Adrenal gland (tissue), 12 donors: Measurements from ENCODE around the gene TRIO. TPM values are rescaled to one million over a fixed set of nuclear protein-coding genes. Genes with fewer than 3 reads are reported as not detected.

Source experiments
- DNase-seq, 7 donors: peaks; one replicate each; pipeline ENCODE4 v3.0.0-alpha.2; 2019 to 2020
- H3K27ac ChIP-seq, 5 donors: fragments of 200-600 bp; sonication (generic) in 4 of 5; 1 replicate in 3 of 5; 2 replicates in 2 of 5; pipeline versions ENCODE4 v1.5.1 to v1.8.0; 2016 to 2020; ENCODE audit warnings: mild to moderate bottlenecking in 1 of 5
- H3K27me3 ChIP-seq: fragments of 200-600 bp; 2 replicates; pipeline ENCODE4 v1.8.0; 2021
- H3K36me3 ChIP-seq, 2 donors: fragments of 200-600 bp; replicated peaks in 1 of 2; 1 replicate in 1 of 2; 2 replicates in 1 of 2; pipeline versions ENCODE4 v1.5.1 to v1.8.0; 2018 to 2022
- H3K4me1 ChIP-seq, 2 donors: fragments of 200-600 bp; replicated peaks in 1 of 2; 1 replicate in 1 of 2; 2 replicates in 1 of 2; pipeline versions ENCODE4 v1.5.1 to v1.8.0; 2018 to 2021
- H3K4me3 ChIP-seq, 4 donors: fragments of 200-600 bp; sonication (generic) in 3 of 4; one replicate each; pipeline ENCODE4 v1.5.1; 2016 to 2018
- H3K9me3 ChIP-seq, 3 donors: fragments of 200-600 bp; sonication (generic) in 1 of 3; replicated peaks in 1 of 3; 1 replicate in 2 of 3; 2 replicates in 1 of 3; pipeline versions ENCODE4 v1.5.1 to v1.8.0; 2016 to 2021
- POLR2A ChIP-seq, 2 donors: fragments of 450-650 bp; IDR thresholded peaks; one replicate each; pipeline ENCODE4 v1.6.1; 2017; ENCODE audit warnings: antibody characterized with exemption in 2 of 2, mild to moderate bottlenecking in 2 of 2, moderate library complexity in 1 of 2
- WGBS, 4 donors: extraction: QIAGEN DNeasy Blood & Tissue Kit in 2 of 4; methylation state at CpG; one replicate each; pipeline versions ENCODE4 v1.1.5 to v1.1.7; 2013 to 2017; 5-methylcytosine and 5-hydroxymethylcytosine counted together
- intact Hi-C, 2 donors: fragments of 100-400 bp; cut with DNase I; formaldehyde crosslinking; loops; one replicate each; pipeline versions ENCODE4 v1.14.1 to v1.15.0; 2022 to 2023
- polyA plus RNA-seq, 3 donors: library from polyadenylated mRNA; stranded (reverse); fragments of 200-250 nt in 2 of 3; fragments of 350-450 nt in 1 of 3; fragmentation: Illumina TruSeq in 1 of 3; extraction: RNeasy Lipid Tissue Mini Kit (QIAGEN cat#74804) in 1 of 3; gene quantifications; one replicate each; pipeline ENCODE4 v1.2.3, GENCODE V29; 2013 to 2014
- total RNA-seq, 9 donors: library from RNA; depleted of rRNA in 4 of 9; stranded (reverse); fragments of >200 nt in 4 of 9; fragments of 120-200 nt in 1 of 9; fragmentation: NEBNext Ultra II Directional in 1 of 9; extraction: Animal tissue kit (Norgen Biotek cat#: 25700) in 1 of 9; gene quantifications; one replicate each; pipeline versions ENCODE4 v1.1.0 to v1.2.4, GENCODE V29; 2013 to 2023
- TF ChIP-seq, protein P1 (sequence below), 6 experiments: fragments of 450-650 bp in 4 of 6; fragments of 200-600 bp in 2 of 6; sonication (generic) in 1 of 6; IDR thresholded peaks; 1 replicate in 5 of 6; 2 replicates in 1 of 6; pipeline versions ENCODE4 v1.5.1 to v1.8.0; 2016 to 2021; ENCODE audit warnings: antibody characterized with exemption in 6 of 6, mild to moderate bottlenecking in 2 of 6, moderate library complexity in 1 of 6
- donor health status: healthy with polysubstance abuse.
- donor health status: Bipolar disorder and iron deficiency.
- donor health status: DM: yes; HTN: yes; CAD: no.
- donor health status: DM: no; HTN: no; CAD: no.
- donor health status: DM: no; HTN: no; CAD: no.
- donor health status: DM: yes; HTN: yes; CAD: no.

TRIO gene
- total and polyA plus RNA-seq, 12 donors = 27.3 to 109 (median 72.4) TPM

DNA sequence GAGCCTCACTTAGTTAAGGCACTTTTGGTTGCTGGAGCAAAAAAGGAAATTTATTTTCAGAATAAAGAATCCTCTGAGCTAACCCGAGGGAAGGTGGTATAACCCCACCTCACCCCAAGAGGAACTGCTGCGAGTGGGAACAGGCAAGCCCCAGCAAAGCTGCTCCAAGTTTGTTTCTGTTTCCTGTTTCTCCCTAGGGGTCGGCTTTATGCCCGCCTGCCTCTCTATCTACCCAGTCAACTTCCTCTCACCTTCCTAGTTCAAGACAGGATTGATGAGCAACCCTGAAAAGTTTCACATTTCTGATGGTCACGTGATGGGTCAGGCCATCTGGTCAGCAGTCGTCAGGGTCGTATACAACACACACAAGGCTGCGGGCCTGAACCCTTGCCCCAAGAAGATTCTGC, 31.1 kb downstream of the TRIO start:
- DNase-seq = no peak
- H3K4me3 ChIP-seq = no peak overlapping the region
- TF ChIP-seq, protein P1, sequence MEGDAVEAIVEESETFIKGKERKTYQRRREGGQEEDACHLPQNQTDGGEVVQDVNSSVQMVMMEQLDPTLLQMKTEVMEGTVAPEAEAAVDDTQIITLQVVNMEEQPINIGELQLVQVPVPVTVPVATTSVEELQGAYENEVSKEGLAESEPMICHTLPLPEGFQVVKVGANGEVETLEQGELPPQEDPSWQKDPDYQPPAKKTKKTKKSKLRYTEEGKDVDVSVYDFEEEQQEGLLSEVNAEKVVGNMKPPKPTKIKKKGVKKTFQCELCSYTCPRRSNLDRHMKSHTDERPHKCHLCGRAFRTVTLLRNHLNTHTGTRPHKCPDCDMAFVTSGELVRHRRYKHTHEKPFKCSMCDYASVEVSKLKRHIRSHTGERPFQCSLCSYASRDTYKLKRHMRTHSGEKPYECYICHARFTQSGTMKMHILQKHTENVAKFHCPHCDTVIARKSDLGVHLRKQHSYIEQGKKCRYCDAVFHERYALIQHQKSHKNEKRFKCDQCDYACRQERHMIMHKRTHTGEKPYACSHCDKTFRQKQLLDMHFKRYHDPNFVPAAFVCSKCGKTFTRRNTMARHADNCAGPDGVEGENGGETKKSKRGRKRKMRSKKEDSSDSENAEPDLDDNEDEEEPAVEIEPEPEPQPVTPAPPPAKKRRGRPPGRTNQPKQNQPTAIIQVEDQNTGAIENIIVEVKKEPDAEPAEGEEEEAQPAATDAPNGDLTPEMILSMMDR (IDR thresholded peaks at IDR 0.05) = no peak
- no peak for TF ChIP-seq POLR2A (IDR thresholded peaks at IDR 0.05)
- H3K27ac ChIP-seq = peak overlapping the region in 1 of 5 donors; percentile 7
- WGBS, 4 donors = 29 to 45% (median 41%) methylated on average over 8 of the region's 8 CpGs
- intact Hi-C loops = no loop called here
- H3K9me3 ChIP-seq = no peaks in the 10 kb centered on the region
- H3K4me1 ChIP-seq = peaks cover 2 to 48% of the 10 kb centered on the region in 2 donors
- no peaks in the 10 kb centered on the region for H3K27me3 ChIP-seq
- H3K36me3 ChIP-seq = no peaks in the 10 kb centered on the region

DNA sequence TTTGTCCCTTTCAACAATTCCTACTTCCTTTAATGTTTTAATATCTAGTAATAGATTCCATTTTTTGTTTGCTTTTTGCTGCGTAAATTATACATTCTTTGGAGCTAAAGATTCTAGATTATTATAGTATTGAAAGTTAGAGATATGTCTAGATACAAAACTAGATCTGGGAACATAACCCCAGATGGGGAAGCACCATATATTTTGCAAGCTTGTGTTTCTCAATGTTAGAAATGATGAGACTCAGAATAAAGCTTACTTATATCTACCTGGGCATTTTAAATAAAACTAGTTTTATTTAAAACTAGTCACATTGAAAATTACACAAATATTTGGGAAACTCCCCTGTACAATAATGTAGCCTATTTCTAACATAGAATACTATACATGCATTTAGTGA, 32.2 kb downstream of the TRIO start:
- H3K27me3 ChIP-seq = no peaks in the 10 kb centered on the region
- TF ChIP-seq, protein P1 (IDR thresholded peaks at IDR 0.05) = no peak
- no peak for TF ChIP-seq POLR2A (IDR thresholded peaks at IDR 0.05)
- no peaks in the 10 kb centered on the region for H3K36me3 ChIP-seq
- 92 to 94% (median 94%) methylated on average over 1 of the region's 1 CpG for WGBS, 4 donors
- H3K4me1 ChIP-seq = peaks cover 6 to 52% of the 10 kb centered on the region in 2 donors
- intact Hi-C loops = no loop called here
- no peak overlapping the region for H3K27ac ChIP-seq
- DNase-seq = no peak
- no peak overlapping the region for H3K4me3 ChIP-seq
- no peaks in the 10 kb centered on the region for H3K9me3 ChIP-seq

DNA sequence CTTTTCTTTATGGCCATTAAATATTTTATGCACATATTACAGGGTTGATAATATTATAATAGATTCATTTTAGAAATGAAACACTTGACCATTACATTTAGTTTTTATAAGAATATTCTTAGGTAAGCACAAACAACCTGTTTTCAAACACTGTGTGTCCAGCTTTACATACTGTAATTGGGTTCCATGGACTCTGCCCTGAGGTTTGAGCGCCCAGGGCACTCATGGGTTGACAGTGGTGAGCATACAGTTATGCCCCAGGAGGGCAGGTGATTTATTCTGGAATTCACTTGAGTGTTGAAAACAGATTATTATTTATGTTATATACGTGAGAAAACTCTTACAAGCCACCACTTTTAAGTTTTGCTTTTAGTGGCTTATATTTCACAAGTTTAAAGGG, 33.7 kb downstream of the TRIO start:
- WGBS, 4 donors = 86 to 93% (median 90%) methylated on average over 2 of the region's 2 CpGs
- H3K4me3 ChIP-seq = no peak overlapping the region
- TF ChIP-seq, protein P1 (IDR thresholded peaks at IDR 0.05) = no peak
- no peak for TF ChIP-seq POLR2A (IDR thresholded peaks at IDR 0.05)
- intact Hi-C loops = no loop called here
- no peak for DNase-seq
- no peak overlapping the region for H3K27ac ChIP-seq
- no peaks in the 10 kb centered on the region for H3K9me3 ChIP-seq
- H3K36me3 ChIP-seq = no peaks in the 10 kb centered on the region
- peaks cover 6 to 41% of the 10 kb centered on the region in 2 donors for H3K4me1 ChIP-seq
- H3K27me3 ChIP-seq = no peaks in the 10 kb centered on the region

DNA sequence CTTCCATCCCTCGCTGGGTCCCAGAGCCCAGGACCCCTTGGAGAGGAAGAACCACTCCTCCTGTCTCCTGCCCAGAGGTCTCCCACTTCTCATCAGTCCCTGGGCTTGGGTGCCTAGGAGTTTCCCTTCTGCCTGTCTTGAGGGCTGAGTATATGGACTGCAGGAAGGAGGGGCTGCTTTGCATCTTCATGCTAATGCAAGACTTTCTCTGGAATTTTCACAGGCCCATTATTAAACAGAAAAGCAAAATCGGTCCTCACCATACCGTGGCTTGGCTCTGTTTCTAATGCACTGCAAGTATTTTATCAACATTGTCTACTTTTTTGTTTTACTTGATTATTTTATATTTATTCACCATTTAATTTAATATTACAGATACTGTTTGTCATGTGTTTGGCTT, 34.5 kb downstream of the TRIO start:
- Histone ChIP-seq H3K27ac (no peak overlapping the region), H3K4me1 (peaks cover 6 to 36% of the 10 kb centered on the region in 2 donors), H3K36me3 (no peaks in the 10 kb centered on the region), H3K27me3 (no peaks in the 10 kb centered on the region), H3K4me3 (no peak overlapping the region), H3K9me3 (no peaks in the 10 kb centered on the region)
- WGBS, 4 donors = 86 to 93% (median 90%) methylated on average over 3 of the region's 3 CpGs
- TF ChIP-seq POLR2A (IDR thresholded peaks at IDR 0.05) = no peak
- TF ChIP-seq, protein P1 (IDR thresholded peaks at IDR 0.05) = no peak
- intact Hi-C loops = no loop called here
- DNase-seq = no peak
